ENCODE results near the gene IFRD2.

Gene IFRD2

DNA sequence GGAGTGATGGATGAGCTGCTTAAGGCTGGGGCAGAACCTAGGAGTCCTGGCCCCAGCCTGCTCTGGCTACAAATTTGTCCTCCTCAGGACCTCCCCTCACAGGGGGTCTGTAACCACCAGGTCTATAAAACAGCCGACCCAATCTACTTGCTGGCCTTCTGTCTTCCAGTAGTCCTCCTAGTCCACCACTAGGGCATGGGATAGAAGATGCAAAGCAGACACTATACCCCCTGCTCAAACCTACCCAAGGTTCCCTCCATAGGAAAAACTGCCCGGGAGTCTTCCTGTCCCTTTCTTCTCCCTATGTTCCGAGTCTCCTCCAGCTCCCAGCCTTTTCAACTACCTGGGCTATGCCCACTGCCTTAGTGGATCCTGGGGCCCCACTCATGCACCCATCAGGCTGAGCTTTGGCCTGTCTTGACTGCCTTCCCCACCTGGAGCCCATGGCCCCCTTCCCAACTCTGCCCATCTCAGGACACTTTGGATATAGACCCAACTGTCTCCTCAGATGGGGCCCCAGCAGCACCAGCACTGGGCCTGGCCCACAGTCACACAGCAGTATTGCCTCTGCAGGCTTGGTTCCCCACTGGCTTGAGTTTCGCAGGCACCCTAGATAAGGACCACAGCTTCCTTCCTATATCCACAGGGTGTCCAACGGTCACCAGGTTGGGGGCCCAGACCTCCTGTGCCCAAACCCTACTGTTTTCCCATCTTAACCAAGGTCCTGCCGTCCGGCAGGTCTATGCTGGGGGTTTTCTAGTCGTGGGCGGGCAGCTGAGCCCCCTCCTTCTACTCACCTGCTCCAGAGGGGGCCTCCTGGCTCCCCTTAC is 5.9 kb upstream of the IFRD2 start:
- Histone ChIP-seq H3K36me3 (no peaks in the 10 kb centered on the region), H3K9me3 (no peaks in the 10 kb centered on the region), H3K27ac (peak overlapping the region; percentile 97), H3K27me3 (no peaks in the 10 kb centered on the region), H3K4me3 (ENCODE audit: low read depth in 1 of 2, low read length in 1 of 2) (peak overlapping the region; percentile 72 to 80), H3K4me1 (ENCODE audit: control insufficient read depth in 1 of 2, insufficient read depth in 1 of 2, low read depth in 1 of 2, low read length in 1 of 2) (peaks cover 37 to 40% of the 10 kb centered on the region in 2 experiments)
- TF ChIP-seq, protein P1, sequence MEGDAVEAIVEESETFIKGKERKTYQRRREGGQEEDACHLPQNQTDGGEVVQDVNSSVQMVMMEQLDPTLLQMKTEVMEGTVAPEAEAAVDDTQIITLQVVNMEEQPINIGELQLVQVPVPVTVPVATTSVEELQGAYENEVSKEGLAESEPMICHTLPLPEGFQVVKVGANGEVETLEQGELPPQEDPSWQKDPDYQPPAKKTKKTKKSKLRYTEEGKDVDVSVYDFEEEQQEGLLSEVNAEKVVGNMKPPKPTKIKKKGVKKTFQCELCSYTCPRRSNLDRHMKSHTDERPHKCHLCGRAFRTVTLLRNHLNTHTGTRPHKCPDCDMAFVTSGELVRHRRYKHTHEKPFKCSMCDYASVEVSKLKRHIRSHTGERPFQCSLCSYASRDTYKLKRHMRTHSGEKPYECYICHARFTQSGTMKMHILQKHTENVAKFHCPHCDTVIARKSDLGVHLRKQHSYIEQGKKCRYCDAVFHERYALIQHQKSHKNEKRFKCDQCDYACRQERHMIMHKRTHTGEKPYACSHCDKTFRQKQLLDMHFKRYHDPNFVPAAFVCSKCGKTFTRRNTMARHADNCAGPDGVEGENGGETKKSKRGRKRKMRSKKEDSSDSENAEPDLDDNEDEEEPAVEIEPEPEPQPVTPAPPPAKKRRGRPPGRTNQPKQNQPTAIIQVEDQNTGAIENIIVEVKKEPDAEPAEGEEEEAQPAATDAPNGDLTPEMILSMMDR (IDR thresholded peaks at IDR 0.05), result no peak

DNA sequence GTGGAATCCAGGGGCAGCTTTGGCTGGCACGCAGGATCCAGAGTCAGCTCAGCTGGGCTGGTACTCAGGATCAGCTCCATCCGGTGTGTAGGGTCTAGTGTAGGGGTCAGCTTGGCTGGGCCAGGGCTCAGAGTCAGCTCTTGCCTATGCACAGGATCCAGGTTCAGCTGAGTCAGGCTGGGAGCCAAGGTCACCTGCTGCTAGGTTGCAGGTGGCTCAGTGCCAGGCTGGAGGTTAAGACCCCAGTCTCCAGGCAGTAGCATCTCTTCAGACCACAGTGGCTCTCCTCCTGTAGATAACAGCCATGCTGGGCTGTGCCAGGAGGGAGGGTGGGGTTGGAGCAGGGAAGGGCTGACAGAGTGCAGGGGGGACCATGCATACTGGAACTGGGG is 5.2 kb upstream of the IFRD2 start:
- TF ChIP-seq, protein P1 (IDR thresholded peaks at IDR 0.05), result no peak
- Histone ChIP-seq H3K4me3 (ENCODE audit: low read depth in 1 of 2, low read length in 1 of 2) (no peak overlapping the region), H3K27ac (peak overlapping the region; percentile 97), H3K4me1 (ENCODE audit: control insufficient read depth in 1 of 2, insufficient read depth in 1 of 2, low read depth in 1 of 2, low read length in 1 of 2) (peaks cover 42 to 47% of the 10 kb centered on the region in 2 experiments), H3K36me3 (no peaks in the 10 kb centered on the region), H3K27me3 (no peaks in the 10 kb centered on the region), H3K9me3 (no peaks in the 10 kb centered on the region)

DNA sequence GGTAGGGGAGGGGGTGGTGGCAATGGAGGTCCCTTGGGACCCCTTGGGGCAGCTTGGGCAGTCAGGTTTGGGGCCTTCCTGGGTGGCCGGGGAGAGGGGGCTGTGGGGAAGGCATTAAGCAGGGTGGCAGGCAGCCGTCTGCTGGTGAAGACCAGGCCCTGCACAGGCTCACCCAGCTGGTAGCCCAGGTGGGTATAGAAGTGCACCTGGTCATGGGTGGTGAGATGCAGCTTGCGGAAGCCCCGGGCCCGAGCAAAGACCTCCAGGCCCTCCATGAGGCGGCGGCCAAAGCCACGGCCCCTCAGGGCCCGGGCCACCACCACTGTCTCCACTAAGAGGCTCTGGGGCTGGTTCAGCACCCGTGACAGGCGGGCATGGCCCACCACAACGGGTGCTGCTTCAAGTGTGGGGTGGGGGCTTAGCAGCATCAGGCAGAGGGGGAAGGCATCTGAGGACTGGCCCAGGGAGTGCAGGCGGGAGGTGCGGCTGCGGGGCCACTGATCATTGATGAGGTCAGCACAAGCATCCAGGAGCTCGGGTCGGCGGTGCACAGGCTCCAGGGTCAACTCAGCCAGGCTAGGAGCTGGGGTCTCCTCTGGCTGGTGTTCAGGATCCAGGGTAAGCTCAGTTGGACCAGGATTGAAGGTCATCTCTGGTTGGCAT is 4.6 kb upstream of the IFRD2 start:
- TF ChIP-seq, protein P1 (IDR thresholded peaks at IDR 0.05), result no peak
- H3K27me3 ChIP-seq, result no peaks in the 10 kb centered on the region
- H3K4me1 ChIP-seq (ENCODE audit: control insufficient read depth in 1 of 2, insufficient read depth in 1 of 2, low read depth in 1 of 2, low read length in 1 of 2), result peaks cover 45 to 52% of the 10 kb centered on the region in 2 experiments
- H3K27ac ChIP-seq, result peak overlapping the region; percentile 97
- no peaks in the 10 kb centered on the region for H3K9me3 ChIP-seq
- no peaks in the 10 kb centered on the region for H3K36me3 ChIP-seq
- H3K4me3 ChIP-seq (ENCODE audit: low read depth in 1 of 2, low read length in 1 of 2), result no peak overlapping the region

DNA sequence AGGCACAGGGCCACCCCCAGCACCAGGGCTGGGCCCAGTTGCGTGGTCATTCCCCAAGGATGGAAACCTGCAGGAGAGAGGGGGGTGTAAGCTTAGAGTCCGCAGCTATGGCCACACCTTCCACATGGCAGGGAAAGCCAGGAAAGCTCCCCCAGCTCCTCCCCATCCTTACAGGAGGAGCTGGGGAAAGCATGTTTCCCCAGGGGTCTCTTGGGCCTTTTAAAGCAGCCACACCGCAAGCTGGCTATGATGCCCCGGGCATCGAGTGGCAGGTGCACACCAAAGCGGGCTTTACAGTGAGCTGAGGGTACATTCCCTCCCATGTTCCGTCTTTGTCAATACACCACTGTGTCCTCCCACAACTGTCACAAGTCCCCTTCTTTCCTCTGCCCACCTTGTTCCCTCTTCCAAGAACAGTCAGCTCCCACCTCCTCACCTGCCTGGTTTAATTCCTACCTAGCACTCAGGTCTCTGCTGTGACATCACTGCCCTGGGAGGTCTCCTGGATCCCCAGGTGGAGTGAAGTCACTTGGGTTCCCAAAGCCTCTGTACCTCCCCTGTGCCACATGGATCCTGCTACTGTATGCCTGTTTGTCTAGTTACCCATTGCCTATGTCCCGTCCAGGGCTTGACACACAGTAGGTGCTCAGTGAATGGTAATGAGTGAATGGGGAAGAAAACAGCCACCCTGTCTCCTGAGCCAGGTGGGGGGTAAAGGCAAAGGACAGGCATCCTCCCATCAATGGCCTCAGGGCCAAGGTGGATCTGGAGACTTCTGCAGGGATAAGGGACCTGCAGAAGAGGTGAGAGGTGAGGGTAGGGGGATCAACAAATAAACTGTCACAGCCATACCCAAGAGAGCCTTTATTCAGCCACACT is 3.6 kb upstream of the IFRD2 start:
- Histone ChIP-seq H3K36me3 (no peaks in the 10 kb centered on the region), H3K4me3 (ENCODE audit: low read depth in 1 of 2, low read length in 1 of 2) (no peak overlapping the region), H3K9me3 (no peaks in the 10 kb centered on the region), H3K27me3 (no peaks in the 10 kb centered on the region), H3K4me1 (ENCODE audit: control insufficient read depth in 1 of 2, insufficient read depth in 1 of 2, low read depth in 1 of 2, low read length in 1 of 2) (peaks cover 48 to 54% of the 10 kb centered on the region in 2 experiments), H3K27ac (peak overlapping the region; percentile 25)
- TF ChIP-seq, protein P1 (IDR thresholded peaks at IDR 0.05), result no peak
